Measurements from ENCODE around the gene DYNC1H1.

GRCh38 chr14:101920271-101920670, 44.1 kb upstream of the DYNC1H1 start:
- no peak for TF ChIP-seq CTCF (conservative IDR thresholded peaks at IDR 0.05 in 1 of 2, IDR thresholded peaks at IDR 0.05 in 1 of 2; ENCODE audit: low read depth in 1 of 2, low read length in 2 of 2)
- no peak for TF ChIP-seq EZH2 (IDR thresholded peaks at IDR 0.05; ENCODE audit: low read length, missing control alignments)

Measured in fibroblast of lung (primary cell).